Psoas muscle (tissue), 8 donors: Measurements from ENCODE around the gene FAM120AOS. TPM values are rescaled to one million over a fixed set of nuclear protein-coding genes. Genes with fewer than 3 reads are reported as not detected.

Source experiments
- ATAC-seq, 4 donors: fragments of 200-7000 bp; cut with Tn5 transposase; one replicate each; pipeline ENCODE4 v1.9.1; 2020; ENCODE audit warnings: moderate library complexity in 3 of 4, mild to moderate bottlenecking in 2 of 4
- DNase-seq, 2 donors: peaks; one replicate each; pipeline ENCODE4 v3.0.0-alpha.2; 2020
- H3K27ac ChIP-seq: fragments of 200-600 bp; one replicate; pipeline ENCODE4 v1.8.0; 2022
- H3K27me3 ChIP-seq, 3 donors: fragments of 200-600 bp in 1 of 3; one replicate each; pipeline versions ENCODE4 v1.6.1 to v1.8.0; 2013 to 2022; ENCODE audit warnings: low read length in 2 of 3, mild to moderate bottlenecking in 2 of 3, moderate library complexity in 1 of 3; ENCODE audit not compliant: insufficient read depth in 3 of 3
- H3K36me3 ChIP-seq, 2 donors: fragments of 200-600 bp in 1 of 2; one replicate each; pipeline versions ENCODE4 v1.6.1 to v1.8.0; 2013 to 2022; ENCODE audit warnings: low read depth in 1 of 2, mild to moderate bottlenecking in 1 of 2, moderate library complexity in 1 of 2; ENCODE audit not compliant: insufficient read depth in 1 of 2
- H3K4me1 ChIP-seq: fragments of 200-600 bp; one replicate; pipeline ENCODE4 v1.8.0; 2022
- H3K4me3 ChIP-seq: fragments of 200-600 bp; one replicate; pipeline ENCODE4 v1.8.0; 2022; ENCODE audit warnings: mild to moderate bottlenecking
- H3K9me3 ChIP-seq: fragments of 200-600 bp; one replicate; pipeline ENCODE4 v1.8.0; 2022
- CTCF ChIP-seq: fragments of 200-600 bp; IDR thresholded peaks from one replicate; pipeline ENCODE4 v1.8.0; 2022; ENCODE audit warnings: antibody characterized with exemption
- WGBS, 3 donors: extraction: QIAGEN DNeasy Blood & Tissue Kit; methylation state at CpG; one replicate each; pipeline versions ENCODE4 v1.1.6 to v1.1.7; 2013; 5-methylcytosine and 5-hydroxymethylcytosine counted together
- intact Hi-C, 2 donors: fragments of 100-400 bp; cut with DNase I; formaldehyde crosslinking; loops; one replicate each; pipeline versions ENCODE4 v1.11.0 to v1.14.2; 2022
- polyA plus RNA-seq, 3 donors: library from polyadenylated mRNA; stranded (reverse); fragments of 200-250 nt; gene quantifications; one replicate each; pipeline ENCODE4 v1.2.3, GENCODE V29; 2013
- total RNA-seq, 4 donors: library from RNA; stranded (reverse); fragmentation: NEBNext Ultra II Directional in 2 of 4; extraction: Animal tissue kit (Norgen Biotek cat#: 25700) in 2 of 4; gene quantifications; one replicate each; pipeline versions ENCODE4 v1.2.1 to v1.2.4, GENCODE V29; 2021 to 2023
- donor health status: healthy with polysubstance abuse.
- donor health status: DM: no; HTN: no; CAD: no; lungs with moderate emphysema.
- donor health status: Bipolar disorder and iron deficiency.
- donor health status: healthy.
- donor health status: DM: yes; HTN: yes; CAD: no.
- donor health status: DM: no; HTN: no; CAD: no.
- donor health status: DM: no; HTN: no; CAD: no.
- donor health status: DM: yes; HTN: yes; CAD: no.

Gene FAM120AOS
- total and polyA plus RNA-seq, 7 donors: 21.4 to 39.4 (median 29.0) TPM

- TF ChIP-seq CTCF: no peak
- intact Hi-C loops: no loop called here
- WGBS, 3 donors: 44 to 58% (median 44%) methylated on average over 7 of the region's 7 CpGs
These were observed 13.2 kb upstream of the FAM120AOS start for GRCh38 chr9:93466416-93467061.

GRCh38 chr9:93465855-93466254 lies 12.5 kb upstream of the FAM120AOS start:
- Histone ChIP-seq H3K4me3 (peak overlapping the region; percentile 8), H3K36me3 (no peaks in the 10 kb centered on the region), H3K27me3 (no peaks in the 10 kb centered on the region), H3K9me3 (no peaks in the 10 kb centered on the region), H3K4me1 (peaks cover 62% of the 10 kb centered on the region), H3K27ac (peak overlapping the region; percentile 38)
- DNase-seq (no peak), ATAC-seq (peak; percentile 56 to 84 (median 81))
- no peak for TF ChIP-seq CTCF
- WGBS, 3 donors: 72 to 80% (median 74%) methylated on average over 6 of the region's 6 CpGs
- intact Hi-C loops: no loop called here

More at GRCh38 chr9:93466416-93467061, 13.2 kb upstream of the FAM120AOS start:
- no peak for DNase-seq
- Histone ChIP-seq H3K9me3 (no peaks in the 10 kb centered on the region), H3K4me1 (peaks cover 62% of the 10 kb centered on the region), H3K36me3 (peaks cover 0 to 5% of the 10 kb centered on the region in 2 donors), H3K4me3 (no peak overlapping the region), H3K27ac (peak overlapping the region; percentile 38), H3K27me3 (no peaks in the 10 kb centered on the region)
- peak in 1 of 4 donors; percentile 3 for ATAC-seq

- DNase-seq (no peak), ATAC-seq (no peak)
- no peaks in the 10 kb centered on the region for H3K9me3 ChIP-seq
- 60 to 72% (median 65%) methylated on average over 2 of the region's 2 CpGs for WGBS, 3 donors
- no peaks in the 10 kb centered on the region for H3K27me3 ChIP-seq
- no peaks in the 10 kb centered on the region for H3K36me3 ChIP-seq
- no peak overlapping the region for H3K4me3 ChIP-seq
- intact Hi-C loops: no loop called here
- peaks cover 66% of the 10 kb centered on the region for H3K4me1 ChIP-seq
- H3K27ac ChIP-seq: peak overlapping the region; percentile 38
- TF ChIP-seq CTCF: no peak
These were observed 11.5 kb upstream of the FAM120AOS start for GRCh38 chr9:93464876-93465275.

GRCh38 chr9:93464395-93464794 lies 11.0 kb upstream of the FAM120AOS start:
- ATAC-seq: no peak
- Histone ChIP-seq H3K4me1 (peaks cover 66% of the 10 kb centered on the region), H3K27me3 (no peaks in the 10 kb centered on the region), H3K9me3 (no peaks in the 10 kb centered on the region), H3K4me3 (no peak overlapping the region), H3K27ac (peak overlapping the region; percentile 38), H3K36me3 (no peaks in the 10 kb centered on the region)
- TF ChIP-seq CTCF: no peak
- WGBS, 3 donors: 69 to 76% (median 74%) methylated on average over 3 of the region's 3 CpGs
- intact Hi-C loops: no loop called here
- DNase-seq: no peak
